GM12878 (cell line): ENCODE measurements around the gene KASH5.

ENCODE experiments used
- CREB1 ChIP-seq: IDR thresholded peaks from 2 replicates; pipeline ENCODE4 v1.6.1; 2012; ENCODE audit warnings: low read depth, mild to moderate bottlenecking, inconsistent platforms
- SIX5 ChIP-seq: IDR thresholded peaks from 2 replicates; pipeline ENCODE4 v1.6.1; 2011; ENCODE audit warnings: mild to moderate bottlenecking, low read depth, low read length, moderate library complexity; ENCODE audit not compliant: severe bottlenecking

GRCh38 chr19:49435670-49436069, 47.6 kb downstream of the KASH5 start:
- TF ChIP-seq CREB1 (no peak), SIX5 (no peak)
